HCT116 (cell line): ENCODE data around the gene CD8A. TPM values are rescaled to one million over a fixed set of nuclear protein-coding genes. Genes with fewer than 3 reads are reported as not detected.

Experiments
- ATAC-seq: fragments of 200-7000 bp; cut with Tn5 transposase; 2 replicates; pipeline ENCODE4 v1.9.1; 2020; ENCODE audit warnings: mild to moderate bottlenecking, moderate library complexity
- BruUV-seq: library from RNA; stranded (reverse); fragments of 400-500 nt; replicated peaks from 2 replicates; lab custom pipeline; 2021; lab: Mats Ljungman, UMichigan
- CTCF ChIA-PET: fragments of 300-600 bp; sonication (Branson Sonifier 250); formaldehyde crosslinking; loops from one replicate; lab custom pipeline; 2021; ENCODE audit warnings: antibody characterized with exemption; lab: Charles Lee
- POLR2A ChIA-PET: fragments of 300-600, 350-600 bp; sonication (Branson Sonifier 250); formaldehyde crosslinking; loops from one replicate; lab custom pipeline; 2021; ENCODE audit warnings: antibody characterized with exemption; lab: Charles Lee
- RAD21 ChIA-PET, 2 experiments: fragments of 300-600 bp; sonication (Branson Sonifier 250); formaldehyde crosslinking; loops; one replicate each; lab custom pipeline; 2023; ENCODE audit warnings: low total read pairs in 2 of 2; ENCODE audit not compliant: uncharacterized antibody in 2 of 2, unreplicated experiment in 2 of 2, low non-redundant PET in 1 of 2; lab: Charles Lee
- DNase-seq: peaks from one replicate; pipeline ENCODE4 v3.0.0-alpha.2; 2010; ENCODE audit warnings: low read depth, low spot score
- H2AFZ ChIP-seq: fragments of 200-600 bp; shearing (Covaris generic), sonication (generic); 2 replicates; pipeline ENCODE4 v1.6.1; 2017; ENCODE audit warnings: low read depth, mixed run types, mixed read lengths, antibody characterized with exemption, low read length; ENCODE audit not compliant: poor library complexity, severe bottlenecking
- H3K27ac ChIP-seq: 2 replicates; pipeline ENCODE4 v1.5.1; 2012; ENCODE audit warnings: low read depth, low read length
- H3K27me3 ChIP-seq: fragments of 200-600 bp; sonication (generic); 2 replicates; pipeline ENCODE4 v1.6.1; 2016; ENCODE audit warnings: mixed run types, low read length, mixed read lengths; ENCODE audit not compliant: insufficient read depth
- H3K36me3 ChIP-seq, 2 experiments: fragments of 200-500 bp in 1 of 2; fragments of 200-600 bp in 1 of 2; sonication (Bioruptor generic) in 1 of 2; sonication (generic) in 1 of 2; 2 replicates each; pipeline versions ENCODE4 v1.5.1 to v1.6.1; 2014 to 2016; ENCODE audit warnings: low read length in 2 of 2, inconsistent platforms in 1 of 2, mixed read lengths in 1 of 2, mixed run types in 1 of 2; ENCODE audit not compliant: insufficient read depth in 2 of 2, control insufficient read depth in 1 of 2
- H3K4me1 ChIP-seq, 2 experiments: fragments of 200-600 bp in 1 of 2; sonication (generic) in 1 of 2; 2 replicates each; pipeline versions ENCODE4 v1.5.1 to v1.6.1; 2012 to 2017; ENCODE audit warnings: low read length in 2 of 2, inconsistent platforms in 1 of 2, mild to moderate bottlenecking in 1 of 2, mixed read lengths in 1 of 2, mixed run types in 1 of 2, moderate library complexity in 1 of 2; ENCODE audit not compliant: insufficient read depth in 2 of 2, control insufficient read depth in 1 of 2
- H3K4me2 ChIP-seq: fragments of 200-600 bp; sonication (generic); 2 replicates; pipeline ENCODE4 v1.6.1; 2017; ENCODE audit warnings: mixed run types, low read length, mixed read lengths
- H3K4me3 ChIP-seq, 2 experiments: fragments of 200-600 bp in 1 of 2; sonication (generic) in 1 of 2; replicated peaks in 1 of 2; 2 replicates each; pipeline ENCODE4 v1.5.1; 2011 to 2016; ENCODE audit warnings: low read length in 2 of 2, control low read depth in 1 of 2, low read depth in 1 of 2, mild to moderate bottlenecking in 1 of 2, mixed read lengths in 1 of 2, mixed run types in 1 of 2
- H3K79me2 ChIP-seq: fragments of 200-600 bp; sonication (generic); 2 replicates; pipeline ENCODE4 v1.6.1; 2017; ENCODE audit warnings: mild to moderate bottlenecking, mixed run types, low read length, moderate library complexity, mixed read lengths; ENCODE audit not compliant: insufficient read depth
- H3K9ac ChIP-seq: fragments of 200-600 bp; sonication (generic); 2 replicates; pipeline ENCODE4 v1.6.1; 2016; ENCODE audit warnings: low read length, mixed read lengths
- H3K9me2 ChIP-seq: fragments of 200-600 bp; sonication (generic), shearing (Covaris generic); 2 replicates; pipeline ENCODE4 v1.6.1; 2017; ENCODE audit warnings: mixed run types, mild to moderate bottlenecking, moderate library complexity; ENCODE audit not compliant: insufficient read depth
- H3K9me3 ChIP-seq, 2 experiments: fragments of 200-500 bp in 1 of 2; fragments of 200-600 bp in 1 of 2; sonication (Bioruptor generic) in 1 of 2; sonication (generic) in 1 of 2; 2 replicates each; pipeline ENCODE4 v1.6.1; 2014 to 2017; ENCODE audit warnings: low read length in 2 of 2, mixed read lengths in 2 of 2, inconsistent platforms in 1 of 2, low read depth in 1 of 2, mild to moderate bottlenecking in 1 of 2, mixed run types in 1 of 2, moderate library complexity in 1 of 2; ENCODE audit not compliant: control insufficient read depth in 1 of 2, insufficient read depth in 1 of 2
- H4K20me1 ChIP-seq: fragments of 200-600 bp; sonication (generic), shearing (Covaris generic); 2 replicates; pipeline ENCODE4 v1.6.1; 2017; ENCODE audit warnings: mixed run types, mild to moderate bottlenecking, moderate library complexity; ENCODE audit not compliant: insufficient read depth
- CEBPB ChIP-seq: IDR thresholded peaks from 2 replicates; pipeline ENCODE4 v1.6.1; 2012; ENCODE audit warnings: low read depth
- MAX ChIP-seq: IDR thresholded peaks from 2 replicates; pipeline ENCODE4 v1.6.1; 2012
- SP1 ChIP-seq: IDR thresholded peaks from 2 replicates; pipeline ENCODE4 v1.6.1; 2012; ENCODE audit warnings: low read depth
- SRF ChIP-seq: IDR thresholded peaks from 2 replicates; pipeline ENCODE4 v1.6.1; 2012; ENCODE audit warnings: low read depth
- TCF7L2 ChIP-seq: IDR thresholded peaks from 2 replicates; pipeline ENCODE4 v1.7.0; 2011; ENCODE audit warnings: borderline replicate concordance, inconsistent platforms; ENCODE audit not compliant: insufficient read depth, insufficient read length; ENCODE audit errors: extremely low read depth
- YY1 ChIP-seq: IDR thresholded peaks from 2 replicates; pipeline ENCODE4 v1.6.1; 2011; ENCODE audit warnings: low read length, low read depth, moderate library complexity, mild to moderate bottlenecking; ENCODE audit not compliant: insufficient replicate concordance; ENCODE audit errors: extremely low read depth
- ZNF274 ChIP-seq: fragments of 200-500 bp; sonication (Bioruptor generic); IDR thresholded peaks from 2 replicates; pipeline ENCODE4 v1.6.1; 2014; ENCODE audit warnings: mild to moderate bottlenecking, low read depth, low read length, inconsistent platforms
- intact Hi-C: fragments of 100-400 bp; cut with micrococcal nuclease; formaldehyde crosslinking; loops from 2 replicates; pipeline ENCODE4 v1.10.0; 2022
- total RNA-seq: library from RNA; stranded (reverse); gene quantifications from one replicate; pipeline ENCODE4 v1.2.1, GENCODE V29; 2021; ENCODE audit not compliant: unreplicated experiment

CD8A gene
- total RNA-seq, 1 experiment from 2014 or later = 0.76 TPM

GRCh38 chr2:86833315-86833714, 42.6 kb upstream of the CD8A start:
- no peaks in the 10 kb centered on the region for H3K9me2 ChIP-seq
- ChIA-PET POLR2A (no interaction called here), CTCF (no interaction called here), RAD21 (no interaction called here)
- peaks cover 4 to 11% of the 10 kb centered on the region in 2 experiments for H3K4me1 ChIP-seq
- ATAC-seq = no peak
- no peak overlapping the region for H3K4me2 ChIP-seq
- no peak overlapping the region for H3K27ac ChIP-seq
- H3K79me2 ChIP-seq = no peaks in the 10 kb centered on the region
- no peaks in the 10 kb centered on the region for H3K9me3 ChIP-seq
- H3K4me3 ChIP-seq = no peak overlapping the region
- H3K27me3 ChIP-seq = no peaks in the 10 kb centered on the region
- H2AFZ ChIP-seq = no peak overlapping the region
- no TSS peak for BruUV-seq
- no peak overlapping the region for H3K9ac ChIP-seq
- DNase-seq = no peak
- H4K20me1 ChIP-seq = no peaks in the 10 kb centered on the region
- TF ChIP-seq TCF7L2 = no peak
- TF ChIP-seq MAX = no peak
- TF ChIP-seq ZNF274 = no peak
- TF ChIP-seq SP1 = no peak
- TF ChIP-seq CEBPB = no peak
- no peak for TF ChIP-seq SRF
- no peak for TF ChIP-seq YY1
- intact Hi-C loops = no loop called here
- H3K36me3 ChIP-seq = no peaks in the 10 kb centered on the region

GRCh38 chr2:86832334-86833096, 41.8 kb upstream of the CD8A start:
- no peak for TF ChIP-seq MAX
- Histone ChIP-seq H3K4me3 (no peak overlapping the region), H3K9me2 (no peaks in the 10 kb centered on the region), H3K9ac (no peak overlapping the region), H3K79me2 (no peaks in the 10 kb centered on the region), H3K4me2 (no peak overlapping the region), H3K36me3 (no peaks in the 10 kb centered on the region), H3K27ac (no peak overlapping the region), H3K9me3 (no peaks in the 10 kb centered on the region), H2AFZ (no peak overlapping the region), H4K20me1 (no peaks in the 10 kb centered on the region), H3K27me3 (no peaks in the 10 kb centered on the region), H3K4me1 (peaks cover 4 to 8% of the 10 kb centered on the region in 2 experiments)
- POLR2A ChIA-PET = no interaction called here
- RAD21 ChIA-PET = no interaction called here
- DNase-seq (no peak), ATAC-seq (no peak)
- CTCF ChIA-PET = no interaction called here
- BruUV-seq = no TSS peak
- intact Hi-C loops = no loop called here
